Measurements from ENCODE around the gene DSTN.

Gene DSTN

DNA sequence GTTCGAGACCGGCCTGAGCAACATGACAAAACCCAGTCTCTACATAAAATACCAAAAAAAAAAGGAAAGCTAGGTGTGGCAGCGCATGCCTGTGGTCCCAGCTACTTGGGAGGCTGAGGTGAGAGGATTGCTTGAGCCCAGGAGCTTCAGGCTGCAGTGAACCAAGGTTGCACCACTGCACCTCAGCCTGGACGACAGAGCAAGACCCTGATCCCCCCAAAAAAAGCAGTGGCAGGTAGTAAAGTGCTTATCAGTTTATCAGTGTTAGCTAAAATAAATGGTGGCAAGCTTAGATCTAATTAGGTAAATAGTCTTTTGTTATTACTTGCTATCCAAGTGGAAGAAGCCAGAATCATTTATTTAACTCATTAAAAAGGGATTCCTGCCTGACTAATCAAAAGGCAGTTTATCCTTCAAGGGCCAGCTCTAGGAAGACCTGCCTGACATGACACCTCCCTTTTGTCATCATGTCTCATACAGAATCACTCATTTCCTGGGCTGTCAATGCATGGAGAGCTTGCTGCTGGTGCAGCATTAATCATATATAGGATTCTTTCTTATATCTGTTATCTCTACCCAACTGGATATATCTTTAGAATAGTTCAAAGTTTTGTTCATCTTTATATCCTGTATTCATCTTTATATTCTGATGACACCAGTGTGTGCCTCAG, 9.6 kb downstream of the DSTN start:
- peak overlapping the region; percentile 6 for H3K27ac Mint-ChIP-seq
- no peak overlapping the region for H3K4me3 Mint-ChIP-seq
- DNase-seq, result no peak
- H3K27me3 Mint-ChIP-seq, result no peaks in the 10 kb centered on the region
- peaks cover 18% of the 10 kb centered on the region for H3K4me1 Mint-ChIP-seq
- peaks cover 8% of the 10 kb centered on the region for H3K36me3 Mint-ChIP-seq
- H3K9me3 Mint-ChIP-seq, result no peaks in the 10 kb centered on the region
- CTCF ChIA-PET, result no interaction called here

DNA sequence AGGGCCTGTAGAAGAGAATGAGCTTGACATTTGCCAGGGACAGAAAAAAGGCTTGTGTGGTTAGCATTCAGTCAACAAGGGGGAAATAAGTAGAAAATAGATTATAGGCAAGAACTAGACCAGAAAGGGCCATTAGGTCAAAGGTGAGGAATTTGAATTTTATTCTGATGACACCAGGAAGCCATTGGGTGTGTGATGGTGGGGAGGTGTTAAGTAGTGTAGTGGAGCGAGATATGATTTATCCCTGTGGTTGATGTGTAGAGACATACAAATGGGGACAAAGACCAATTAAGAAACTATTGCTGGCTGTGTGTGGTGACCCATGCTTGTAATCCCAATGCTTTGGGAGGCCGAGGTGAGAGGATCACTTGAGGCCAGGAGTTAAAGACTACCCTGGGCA, 11.0 kb downstream of the DSTN start:
- no peaks in the 10 kb centered on the region for H3K9me3 Mint-ChIP-seq
- DNase-seq, result no peak
- H3K4me1 Mint-ChIP-seq, result peaks cover 18% of the 10 kb centered on the region
- H3K27ac Mint-ChIP-seq, result no peak overlapping the region
- CTCF ChIA-PET, result no interaction called here
- peaks cover 12% of the 10 kb centered on the region for H3K36me3 Mint-ChIP-seq
- no peak overlapping the region for H3K4me3 Mint-ChIP-seq
- no peaks in the 10 kb centered on the region for H3K27me3 Mint-ChIP-seq

DNA sequence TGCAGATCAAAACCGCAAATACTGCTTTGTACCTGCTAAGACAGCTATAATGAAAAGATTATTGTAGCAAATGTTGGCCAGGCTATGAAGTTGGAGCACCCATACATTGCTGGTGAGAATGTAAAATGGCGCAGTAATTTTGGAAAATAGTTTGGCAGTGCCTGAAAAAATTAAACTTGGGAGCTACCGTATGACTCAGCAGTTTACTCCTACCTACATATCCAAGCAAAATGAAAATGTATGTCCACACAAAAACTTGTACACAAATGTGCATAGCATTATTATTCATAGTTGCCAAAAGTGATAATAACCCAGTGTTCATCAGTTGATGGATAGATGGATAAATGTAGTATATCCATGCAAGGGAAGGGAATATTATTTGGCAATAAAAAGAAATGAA, 13.3 kb downstream of the DSTN start:
- Mint-ChIP-seq H3K27me3 (no peaks in the 10 kb centered on the region), H3K9me3 (no peaks in the 10 kb centered on the region), H3K4me3 (no peak overlapping the region), H3K27ac (no peak overlapping the region), H3K4me1 (peaks cover 18% of the 10 kb centered on the region), H3K36me3 (peaks cover 12% of the 10 kb centered on the region)
- DNase-seq, result no peak
- CTCF ChIA-PET, result no interaction called here

- Mint-ChIP-seq H3K4me3 (no peak overlapping the region), H3K27ac (no peak overlapping the region), H3K27me3 (no peaks in the 10 kb centered on the region), H3K4me1 (peaks cover 13% of the 10 kb centered on the region), H3K36me3 (peaks cover 12% of the 10 kb centered on the region), H3K9me3 (no peaks in the 10 kb centered on the region)
- CTCF ChIA-PET, result no interaction called here
- no peak for DNase-seq
These were observed 14.8 kb downstream of the DSTN start for GRCh38 chr20:17584689-17585088.

GRCh38 chr20:17586250-17586649, 16.4 kb downstream of the DSTN start:
- H3K9me3 Mint-ChIP-seq, result no peaks in the 10 kb centered on the region
- peaks cover 12% of the 10 kb centered on the region for H3K4me1 Mint-ChIP-seq
- H3K36me3 Mint-ChIP-seq, result peaks cover 12% of the 10 kb centered on the region
- no peak overlapping the region for H3K27ac Mint-ChIP-seq
- no peaks in the 10 kb centered on the region for H3K27me3 Mint-ChIP-seq
- no peak overlapping the region for H3K4me3 Mint-ChIP-seq
- CTCF ChIA-PET, result no interaction called here
- no peak for DNase-seq

DNA sequence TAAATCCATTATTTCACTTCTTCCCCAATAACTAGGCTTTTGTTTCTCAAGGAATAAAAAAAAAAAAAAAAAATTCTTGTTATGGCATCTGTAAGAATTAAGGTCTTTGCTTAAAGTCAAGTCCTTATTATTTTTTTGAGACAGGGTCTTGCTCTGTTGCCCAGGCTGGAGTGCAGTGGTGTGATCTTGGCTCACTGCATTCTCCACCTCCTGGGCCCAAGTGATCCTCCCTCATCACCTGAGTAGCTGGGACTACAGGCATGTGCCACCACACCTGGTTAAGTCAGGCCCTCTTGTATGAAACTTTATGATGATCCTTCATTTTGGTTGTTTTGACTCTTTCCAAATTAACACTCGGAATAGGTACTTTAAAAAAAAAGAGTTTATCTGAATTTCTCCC, 17.3 kb downstream of the DSTN start:
- no peak for DNase-seq
- peaks cover 14% of the 10 kb centered on the region for H3K36me3 Mint-ChIP-seq
- CTCF ChIA-PET, result no interaction called here
- H3K4me3 Mint-ChIP-seq, result no peak overlapping the region
- no peaks in the 10 kb centered on the region for H3K9me3 Mint-ChIP-seq
- no peak overlapping the region for H3K27ac Mint-ChIP-seq
- peaks cover 12% of the 10 kb centered on the region for H3K4me1 Mint-ChIP-seq
- no peaks in the 10 kb centered on the region for H3K27me3 Mint-ChIP-seq

DNA sequence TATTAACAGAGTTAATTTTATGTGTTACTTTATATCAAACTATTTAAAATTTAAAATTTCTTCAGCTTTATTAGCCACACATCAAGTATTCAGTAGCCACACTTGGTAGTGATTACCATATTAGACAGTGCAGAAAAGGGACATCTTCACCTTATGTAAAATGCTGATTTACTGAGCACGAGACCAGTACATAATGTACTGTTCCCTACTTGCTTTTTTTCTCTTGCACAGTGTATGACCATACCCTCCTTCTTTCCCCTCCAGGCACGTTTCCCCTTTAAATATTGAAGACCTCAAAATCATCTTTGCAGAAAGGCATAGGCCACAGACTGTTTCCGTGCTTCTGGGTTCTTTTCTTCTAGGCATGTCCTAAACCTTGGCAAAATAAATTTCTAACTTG, 17.9 kb downstream of the DSTN start:
- Mint-ChIP-seq H3K9me3 (no peaks in the 10 kb centered on the region), H3K27ac (no peak overlapping the region), H3K4me3 (no peak overlapping the region)

DNA sequence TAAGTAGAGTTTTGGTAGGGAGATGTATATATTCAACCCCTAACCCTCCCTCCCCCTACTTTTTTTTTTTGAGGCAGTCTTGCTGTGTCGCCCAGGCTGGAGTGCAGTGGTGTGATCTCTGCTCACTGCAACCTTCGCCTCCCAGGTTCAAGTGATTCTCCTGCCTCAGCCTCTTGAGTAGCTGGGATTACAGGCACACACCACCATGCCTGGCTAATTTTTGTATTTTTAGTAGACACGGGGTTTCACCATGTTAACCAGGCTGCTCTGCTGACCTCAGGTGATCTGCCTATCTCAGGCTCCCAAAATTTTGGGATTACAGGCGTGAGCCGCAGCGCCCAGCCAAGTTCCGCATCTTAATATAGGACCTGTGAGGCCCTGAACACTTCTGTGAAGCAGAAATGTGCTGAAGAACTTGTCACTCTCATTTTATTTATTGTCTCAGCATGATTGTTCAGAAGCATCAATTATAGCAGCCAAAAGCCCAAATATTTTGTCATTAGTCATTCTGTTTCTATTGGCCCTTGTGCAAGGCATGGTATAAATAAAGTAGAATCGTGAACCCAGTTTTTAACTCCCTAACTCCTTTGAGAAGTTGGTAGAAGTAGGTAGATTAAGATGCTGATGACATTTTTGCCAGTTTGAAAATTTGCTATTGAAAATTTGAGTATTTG, 19.4 kb downstream of the DSTN start:
- no peak overlapping the region for H3K27ac Mint-ChIP-seq
- CTCF ChIA-PET, result interaction anchor here (0.7 kb wide), 1 partner anchor 10 kb away, joined by 3 read pairs; no protein-coding TSS in a partner anchor
- H3K4me3 Mint-ChIP-seq, result no peak overlapping the region
- no peaks in the 10 kb centered on the region for H3K9me3 Mint-ChIP-seq
- H3K36me3 Mint-ChIP-seq, result peaks cover 9% of the 10 kb centered on the region
- no peak for DNase-seq
- no peaks in the 10 kb centered on the region for H3K27me3 Mint-ChIP-seq
- H3K4me1 Mint-ChIP-seq, result no peaks in the 10 kb centered on the region

More for the DNA sequence above, 17.9 kb downstream of the DSTN start:
- CTCF ChIA-PET, result no interaction called here
- Mint-ChIP-seq H3K36me3 (peaks cover 8% of the 10 kb centered on the region), H3K27me3 (no peaks in the 10 kb centered on the region), H3K4me1 (peaks cover 6% of the 10 kb centered on the region)
- no peak for DNase-seq

DNA sequence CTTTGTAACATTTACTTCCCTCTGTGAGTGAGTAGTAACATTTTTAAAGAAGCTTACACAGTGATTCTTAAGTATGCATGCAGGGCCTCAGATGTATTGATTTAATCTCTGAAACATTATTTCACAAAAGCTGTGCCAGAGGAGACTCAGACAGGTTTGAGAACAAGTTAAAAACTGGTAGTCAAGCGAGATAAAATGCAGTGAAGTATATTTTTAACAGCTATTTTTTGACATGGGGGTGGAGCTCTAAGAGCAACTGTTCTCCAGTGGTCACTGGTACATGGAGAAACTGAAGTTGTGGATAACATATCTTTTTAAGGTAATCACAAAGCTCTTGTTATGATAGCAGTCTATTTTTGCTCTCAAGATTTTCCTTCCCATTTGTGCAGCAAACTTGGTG, 20.4 kb downstream of the DSTN start:
- Mint-ChIP-seq H3K36me3 (peaks cover 7% of the 10 kb centered on the region), H3K4me1 (no peaks in the 10 kb centered on the region), H3K27ac (no peak overlapping the region), H3K9me3 (no peaks in the 10 kb centered on the region), H3K27me3 (no peaks in the 10 kb centered on the region), H3K4me3 (no peak overlapping the region)
- DNase-seq, result no peak
- CTCF ChIA-PET, result interaction anchor here (0.7 kb wide), 1 partner anchor 9 kb away, joined by 3 read pairs; no protein-coding TSS in a partner anchor

GRCh38 chr20:17593902-17594301, 24.0 kb downstream of the DSTN start:
- Mint-ChIP-seq H3K4me3 (no peak overlapping the region), H3K27me3 (no peaks in the 10 kb centered on the region), H3K4me1 (no peaks in the 10 kb centered on the region), H3K27ac (no peak overlapping the region), H3K36me3 (peaks cover 7% of the 10 kb centered on the region), H3K9me3 (no peaks in the 10 kb centered on the region)
- CTCF ChIA-PET, result no interaction called here
- DNase-seq, result no peak

- H3K36me3 Mint-ChIP-seq, result peaks cover 7% of the 10 kb centered on the region
- H3K27ac Mint-ChIP-seq, result no peak overlapping the region
- H3K4me1 Mint-ChIP-seq, result no peaks in the 10 kb centered on the region
These were observed 24.6 kb downstream of the DSTN start for GRCh38 chr20:17594443-17594842.

DNA sequence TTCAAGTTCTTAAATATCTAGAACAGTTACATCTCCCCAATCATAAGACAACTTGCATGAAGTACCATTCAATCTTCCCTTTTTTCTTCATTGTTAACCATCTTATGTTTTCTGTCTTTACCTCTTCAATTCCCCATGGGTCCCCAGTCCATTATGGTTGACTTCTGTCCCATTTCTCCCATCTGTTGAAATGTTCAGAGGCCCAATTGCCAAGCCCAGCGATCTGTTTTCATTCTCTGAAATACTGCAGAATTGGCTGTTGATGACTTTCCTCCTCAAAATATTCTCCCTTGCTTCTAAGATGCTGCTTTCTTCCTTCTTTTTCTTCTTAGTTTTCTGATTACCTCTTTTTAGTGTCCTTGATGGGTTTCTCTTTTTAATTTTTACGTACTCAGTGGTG, 26.0 kb downstream of the DSTN start:
- Mint-ChIP-seq H3K36me3 (peaks cover 10% of the 10 kb centered on the region), H3K27me3 (no peaks in the 10 kb centered on the region), H3K27ac (no peak overlapping the region), H3K9me3 (no peaks in the 10 kb centered on the region), H3K4me3 (no peak overlapping the region), H3K4me1 (no peaks in the 10 kb centered on the region)
- no peak for DNase-seq
- CTCF ChIA-PET, result no interaction called here

More at GRCh38 chr20:17594443-17594842, 24.6 kb downstream of the DSTN start:
- Mint-ChIP-seq H3K9me3 (no peaks in the 10 kb centered on the region), H3K4me3 (no peak overlapping the region), H3K27me3 (no peaks in the 10 kb centered on the region)
- DNase-seq, result no peak
- CTCF ChIA-PET, result no interaction called here

DNA sequence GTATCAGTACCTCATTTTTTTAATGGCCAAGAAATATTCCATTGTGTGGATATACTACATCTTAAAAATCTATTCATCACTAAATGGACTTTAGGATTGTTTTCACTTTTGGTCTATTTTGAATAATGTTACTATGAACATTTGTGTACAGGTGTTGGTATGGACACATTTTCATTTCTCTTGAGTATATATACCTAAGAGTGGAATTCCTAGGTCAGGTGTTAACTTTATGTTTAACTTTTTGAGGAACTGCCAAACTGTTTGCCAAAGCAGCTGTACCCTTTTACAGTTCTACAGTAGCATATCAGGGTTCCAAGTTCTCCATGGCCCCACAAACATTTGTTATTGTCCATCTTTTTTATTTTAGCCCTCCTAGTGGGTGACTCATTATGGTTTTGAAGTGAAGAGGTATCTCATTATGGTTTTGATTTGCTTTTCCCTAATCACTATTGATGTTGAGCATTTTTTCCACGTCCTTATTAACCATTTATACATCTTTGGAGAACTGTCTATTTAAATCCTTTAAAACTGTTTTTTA, 28.2 kb downstream of the DSTN start:
- H3K4me1 Mint-ChIP-seq, result peaks cover 5% of the 10 kb centered on the region
- peaks cover 15% of the 10 kb centered on the region for H3K36me3 Mint-ChIP-seq
- no peak for DNase-seq
- H3K27me3 Mint-ChIP-seq, result no peaks in the 10 kb centered on the region
- CTCF ChIA-PET, result no interaction called here
- H3K27ac Mint-ChIP-seq, result no peak overlapping the region
- no peaks in the 10 kb centered on the region for H3K9me3 Mint-ChIP-seq
- no peak overlapping the region for H3K4me3 Mint-ChIP-seq

DNA sequence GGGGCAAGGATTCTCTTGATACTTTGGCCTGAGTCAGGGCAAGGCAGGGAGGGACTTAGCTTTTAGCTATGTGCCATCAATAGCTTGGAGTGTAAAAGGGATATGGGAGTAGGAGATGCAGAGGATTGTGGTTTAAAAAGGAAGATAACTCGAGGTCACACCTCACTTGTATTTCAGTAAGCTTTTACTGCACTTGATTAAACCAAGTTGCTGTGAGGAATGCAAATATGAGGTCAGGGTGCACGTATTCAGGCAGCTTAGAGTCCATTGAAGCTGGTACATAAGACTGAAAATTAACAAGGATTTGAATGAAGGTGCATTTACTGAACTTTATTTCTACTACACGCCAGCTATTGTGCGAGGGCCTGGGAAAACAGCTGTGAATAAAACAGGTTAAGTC, 32.1 kb downstream of the DSTN start:
- no peaks in the 10 kb centered on the region for H3K27me3 Mint-ChIP-seq
- no peaks in the 10 kb centered on the region for H3K9me3 Mint-ChIP-seq
- no peak for DNase-seq
- no peak overlapping the region for H3K4me3 Mint-ChIP-seq
- peaks cover 27% of the 10 kb centered on the region for H3K36me3 Mint-ChIP-seq
- CTCF ChIA-PET, result interaction anchor here (1.2 kb wide), 1 partner anchor 65 kb away, joined by 3 read pairs; no protein-coding TSS in a partner anchor
- H3K4me1 Mint-ChIP-seq, result peaks cover 5% of the 10 kb centered on the region
- no peak overlapping the region for H3K27ac Mint-ChIP-seq

DNA sequence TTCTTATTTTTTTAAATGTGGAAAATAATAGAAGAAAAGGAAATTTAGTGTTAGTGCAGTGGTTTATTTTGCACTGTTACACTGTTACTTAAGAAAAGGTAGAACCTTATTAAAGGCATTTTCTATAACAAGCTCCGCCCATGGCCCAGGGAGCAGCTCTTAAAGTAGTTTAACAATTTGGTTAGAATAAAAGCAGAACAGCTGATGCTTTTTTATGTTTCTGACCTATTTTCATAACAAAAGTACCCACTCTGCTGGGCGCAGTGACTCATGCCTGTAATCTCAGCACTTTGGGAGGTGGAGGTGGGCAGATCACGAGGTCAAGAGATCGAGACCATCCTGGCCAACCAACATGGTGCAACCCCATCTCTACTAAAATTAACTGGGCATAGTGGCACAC, 32.6 kb downstream of the DSTN start:
- H3K4me1 Mint-ChIP-seq, result peaks cover 5% of the 10 kb centered on the region
- no peak overlapping the region for H3K4me3 Mint-ChIP-seq
- no peaks in the 10 kb centered on the region for H3K27me3 Mint-ChIP-seq
- CTCF ChIA-PET, result interaction anchor here (1.2 kb wide), 1 partner anchor 66 kb away, joined by 3 read pairs; no protein-coding TSS in a partner anchor
- peaks cover 27% of the 10 kb centered on the region for H3K36me3 Mint-ChIP-seq
- DNase-seq, result no peak
- H3K9me3 Mint-ChIP-seq, result no peaks in the 10 kb centered on the region
- no peak overlapping the region for H3K27ac Mint-ChIP-seq

All from activated naive CD4-positive, alpha-beta T cell treated with anti-CD3 and anti-CD28 coated beads, Interleukin-2, amount 10 ng/mL, durations not matched to agents 7 days and 5 days (primary cell).